HepG2 (cell line): ENCODE data around the gene CD9. TPM values are rescaled to one million over a fixed set of nuclear protein-coding genes. Genes with fewer than 3 reads are reported as not detected.

Source experiments
- HIC2 ChIP-seq: sonication (generic); formaldehyde crosslinking; IDR thresholded peaks from 2 replicates; pipeline ENCODE4 v1.9.0; 2022; ENCODE audit warnings: low read depth, missing genetic modification reagents
- MLX ChIP-seq: IDR thresholded peaks from 2 replicates; pipeline ENCODE4 v1.6.1; 2016
- MZF1 ChIP-seq: sonication (generic); formaldehyde crosslinking; IDR thresholded peaks from 2 replicates; pipeline ENCODE4 v1.8.1; 2023; ENCODE audit warnings: mild to moderate bottlenecking, missing genetic modification reagents, borderline replicate concordance
- SAFB2 ChIP-seq: sonication (generic); formaldehyde crosslinking; IDR thresholded peaks from 2 replicates; pipeline ENCODE4 v1.5.1; 2020; ENCODE audit warnings: missing genetic modification reagents, low read depth, mild to moderate bottlenecking, borderline replicate concordance
- ZMYM4 ChIP-seq: sonication (generic); formaldehyde crosslinking; IDR thresholded peaks from 2 replicates; pipeline ENCODE4 v1.8.1; 2023; ENCODE audit warnings: mild to moderate bottlenecking, missing genetic modification reagents
- ZNF274 ChIP-seq: sonication (generic); formaldehyde crosslinking; IDR thresholded peaks from 2 replicates; pipeline ENCODE4 v1.5.1; 2020; ENCODE audit warnings: mild to moderate bottlenecking, missing genetic modification reagents
- polyA plus RNA-seq, 8 experiments: library from polyadenylated mRNA; depleted of rRNA in 3 of 8; stranded (reverse) in 7 of 8; unstranded in 1 of 8; fragments of >200 nt; fragmentation: Illumina TruSeq in 4 of 8; extraction: Trizol in 4 of 8; gene quantifications; 2 replicates each; pipeline versions ENCODE4 v1.2.1 to v1.2.3, GENCODE V29; 2011 to 2016; ENCODE audit warnings: low read depth in 4 of 8, missing spikeins in 1 of 8, mixed read lengths in 1 of 8; ENCODE audit not compliant: insufficient read depth in 1 of 8
- total RNA-seq, 5 experiments: library from RNA; depleted of rRNA; stranded (reverse); fragments of >200 nt; fragmentation: Illumina TruSeq; extraction: Trizol; gene quantifications; 2 replicates each; pipeline ENCODE4 v1.2.3, GENCODE V29; 2016; ENCODE audit warnings: low read depth in 1 of 5
- TF ChIP-seq, protein P1 (sequence below): sonication (generic); formaldehyde crosslinking; IDR thresholded peaks from 2 replicates; pipeline ENCODE4 v1.5.0; 2020; ENCODE audit warnings: mild to moderate bottlenecking, missing genetic modification reagents, borderline replicate concordance

Gene CD9
- total and polyA plus RNA-seq, 2 of the 13 experiments (the other 11 are each of a cell fraction or from before 2014, with no cell fraction given), result 5.8 to 38.3 TPM

GRCh38 chr12:6230321-6231110, 30.3 kb downstream of the CD9 start (continued):
- TF ChIP-seq MLX (CRISPR knock-in tag) (peak; percentile 70; the same call in 1 of the 2 replicates), HIC2 (CRISPR knock-in tag) (peak; percentile 93), MZF1 (CRISPR knock-in tag) (no peak), ZMYM4 (CRISPR knock-in tag) (peak; percentile 69; the same call in 1 of the 2 replicates), ZNF274 (CRISPR knock-in tag) (no peak), SAFB2 (CRISPR knock-in tag) (no peak)
- TF ChIP-seq, protein P1, sequence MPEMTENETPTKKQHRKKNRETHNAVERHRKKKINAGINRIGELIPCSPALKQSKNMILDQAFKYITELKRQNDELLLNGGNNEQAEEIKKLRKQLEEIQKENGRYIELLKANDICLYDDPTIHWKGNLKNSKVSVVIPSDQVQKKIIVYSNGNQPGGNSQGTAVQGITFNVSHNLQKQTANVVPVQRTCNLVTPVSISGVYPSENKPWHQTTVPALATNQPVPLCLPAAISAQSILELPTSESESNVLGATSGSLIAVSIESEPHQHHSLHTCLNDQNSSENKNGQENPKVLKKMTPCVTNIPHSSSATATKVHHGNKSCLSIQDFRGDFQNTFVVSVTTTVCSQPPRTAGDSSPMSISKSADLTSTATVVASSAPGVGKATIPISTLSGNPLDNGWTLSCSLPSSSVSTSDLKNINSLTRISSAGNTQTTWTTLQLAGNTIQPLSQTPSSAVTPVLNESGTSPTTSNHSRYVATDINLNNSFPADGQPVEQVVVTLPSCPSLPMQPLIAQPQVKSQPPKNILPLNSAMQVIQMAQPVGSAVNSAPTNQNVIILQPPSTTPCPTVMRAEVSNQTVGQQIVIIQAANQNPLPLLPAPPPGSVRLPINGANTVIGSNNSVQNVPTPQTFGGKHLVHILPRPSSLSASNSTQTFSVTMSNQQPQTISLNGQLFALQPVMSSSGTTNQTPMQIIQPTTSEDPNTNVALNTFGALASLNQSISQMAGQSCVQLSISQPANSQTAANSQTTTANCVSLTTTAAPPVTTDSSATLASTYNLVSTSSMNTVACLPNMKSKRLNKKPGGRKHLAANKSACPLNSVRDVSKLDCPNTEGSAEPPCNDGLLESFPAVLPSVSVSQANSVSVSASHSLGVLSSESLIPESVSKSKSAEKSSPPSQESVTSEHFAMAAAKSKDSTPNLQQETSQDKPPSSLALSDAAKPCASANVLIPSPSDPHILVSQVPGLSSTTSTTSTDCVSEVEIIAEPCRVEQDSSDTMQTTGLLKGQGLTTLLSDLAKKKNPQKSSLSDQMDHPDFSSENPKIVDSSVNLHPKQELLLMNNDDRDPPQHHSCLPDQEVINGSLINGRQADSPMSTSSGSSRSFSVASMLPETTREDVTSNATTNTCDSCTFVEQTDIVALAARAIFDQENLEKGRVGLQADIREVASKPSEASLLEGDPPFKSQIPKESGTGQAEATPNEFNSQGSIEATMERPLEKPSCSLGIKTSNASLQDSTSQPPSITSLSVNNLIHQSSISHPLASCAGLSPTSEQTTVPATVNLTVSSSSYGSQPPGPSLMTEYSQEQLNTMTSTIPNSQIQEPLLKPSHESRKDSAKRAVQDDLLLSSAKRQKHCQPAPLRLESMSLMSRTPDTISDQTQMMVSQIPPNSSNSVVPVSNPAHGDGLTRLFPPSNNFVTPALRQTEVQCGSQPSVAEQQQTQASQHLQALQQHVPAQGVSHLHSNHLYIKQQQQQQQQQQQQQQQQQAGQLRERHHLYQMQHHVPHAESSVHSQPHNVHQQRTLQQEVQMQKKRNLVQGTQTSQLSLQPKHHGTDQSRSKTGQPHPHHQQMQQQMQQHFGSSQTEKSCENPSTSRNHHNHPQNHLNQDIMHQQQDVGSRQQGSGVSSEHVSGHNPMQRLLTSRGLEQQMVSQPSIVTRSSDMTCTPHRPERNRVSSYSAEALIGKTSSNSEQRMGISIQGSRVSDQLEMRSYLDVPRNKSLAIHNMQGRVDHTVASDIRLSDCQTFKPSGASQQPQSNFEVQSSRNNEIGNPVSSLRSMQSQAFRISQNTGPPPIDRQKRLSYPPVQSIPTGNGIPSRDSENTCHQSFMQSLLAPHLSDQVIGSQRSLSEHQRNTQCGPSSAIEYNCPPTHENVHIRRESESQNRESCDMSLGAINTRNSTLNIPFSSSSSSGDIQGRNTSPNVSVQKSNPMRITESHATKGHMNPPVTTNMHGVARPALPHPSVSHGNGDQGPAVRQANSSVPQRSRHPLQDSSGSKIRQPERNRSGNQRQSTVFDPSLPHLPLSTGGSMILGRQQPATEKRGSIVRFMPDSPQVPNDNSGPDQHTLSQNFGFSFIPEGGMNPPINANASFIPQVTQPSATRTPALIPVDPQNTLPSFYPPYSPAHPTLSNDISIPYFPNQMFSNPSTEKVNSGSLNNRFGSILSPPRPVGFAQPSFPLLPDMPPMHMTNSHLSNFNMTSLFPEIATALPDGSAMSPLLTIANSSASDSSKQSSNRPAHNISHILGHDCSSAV (CRISPR knock-in tag), result no peak
